Thyroid gland (tissue), 4 donors: ENCODE data around the gene MNX1. TPM values are rescaled to one million over a fixed set of nuclear protein-coding genes. Genes with fewer than 3 reads are reported as not detected.

ENCODE experiments used
- DNase-seq, 2 donors: peaks; one replicate each; pipeline ENCODE4 v3.0.0-alpha.2; 2019
- H3K27ac ChIP-seq, 3 donors: fragments of 200-600 bp; sonication (generic); 1 replicate in 2 of 3; 2 replicates in 1 of 3; pipeline ENCODE4 v1.5.1; 2016 to 2019; ENCODE audit warnings: mild to moderate bottlenecking in 1 of 3, moderate library complexity in 1 of 3
- H3K27me3 ChIP-seq: fragments of 200-600 bp; sonication (generic); one replicate; pipeline ENCODE4 v1.5.1; 2019
- H3K36me3 ChIP-seq, 2 donors: fragments of 200-600 bp; sonication (generic); one replicate each; pipeline ENCODE4 v1.5.1; 2016 to 2019
- H3K4me1 ChIP-seq, 2 donors: fragments of 200-600 bp; sonication (generic); one replicate each; pipeline ENCODE4 v1.5.1; 2017 to 2019
- H3K4me3 ChIP-seq, 3 donors: fragments of 200-600 bp; sonication (generic); replicated peaks in 1 of 3; 1 replicate in 2 of 3; 2 replicates in 1 of 3; pipeline ENCODE4 v1.5.1; 2016; ENCODE audit warnings: mild to moderate bottlenecking in 1 of 3
- H3K9me3 ChIP-seq: fragments of 200-600 bp; sonication (generic); one replicate; pipeline ENCODE4 v1.5.1; 2017
- CTCF ChIP-seq, 6 experiments: fragments of 200-600 bp in 3 of 6; fragments of 450-650 bp in 3 of 6; sonication (generic) in 3 of 6; IDR thresholded peaks; one replicate each; pipeline ENCODE4 v1.5.1; 2016 to 2019; ENCODE audit warnings: antibody characterized with exemption in 6 of 6, mild to moderate bottlenecking in 2 of 6, inconsistent platforms in 1 of 6, moderate library complexity in 1 of 6
- POLR2A ChIP-seq, 2 donors: fragments of 450-650 bp; IDR thresholded peaks; one replicate each; pipeline ENCODE4 v1.6.1; 2017; ENCODE audit warnings: antibody characterized with exemption in 2 of 2, mild to moderate bottlenecking in 2 of 2, moderate library complexity in 1 of 2
- WGBS, 2 donors: methylation state at CpG; one replicate each; pipeline ENCODE4 v1.1.5; 2017; 5-methylcytosine and 5-hydroxymethylcytosine counted together
- intact Hi-C: fragments of 100-400 bp; cut with DNase I; formaldehyde crosslinking; loops from one replicate; pipeline ENCODE4 v1.15.1; 2023
- total RNA-seq, 4 donors: library from RNA; depleted of rRNA; stranded (reverse); fragments of >200 nt; gene quantifications; one replicate each; pipeline ENCODE4 v1.2.3, GENCODE V29; 2016

MNX1 gene
- total RNA-seq, 4 donors from 2014 or later, result not detected

- no peak overlapping the region for H3K27ac ChIP-seq
- no peaks in the 10 kb centered on the region for H3K27me3 ChIP-seq
- TF ChIP-seq POLR2A (IDR thresholded peaks at IDR 0.05) (no peak), CTCF (IDR thresholded peaks at IDR 0.05) (no peak)
- WGBS, 2 donors, result 67 to 75% methylated on average over 16 of the region's 16 CpGs
- intact Hi-C loops, result no loop called here
- H3K4me1 ChIP-seq, result no peaks in the 10 kb centered on the region
- no peaks in the 10 kb centered on the region for H3K9me3 ChIP-seq
- H3K36me3 ChIP-seq, result no peaks in the 10 kb centered on the region
- H3K4me3 ChIP-seq, result no peak overlapping the region
- DNase-seq, result no peak
Measured at GRCh38 chr7:157056957-157057902, 46.8 kb upstream of the MNX1 start.

- H3K9me3 ChIP-seq, result no peaks in the 10 kb centered on the region
- DNase-seq, result no peak
- whole genome bisulfite sequencing, 2 donors, result 77 to 80% methylated on average over 9 of the region's 9 CpGs
- H3K27ac ChIP-seq, result no peak overlapping the region
- no peaks in the 10 kb centered on the region for H3K4me1 ChIP-seq
- H3K36me3 ChIP-seq, result no peaks in the 10 kb centered on the region
- H3K4me3 ChIP-seq, result no peak overlapping the region
- H3K27me3 ChIP-seq, result no peaks in the 10 kb centered on the region
- no peak for TF ChIP-seq CTCF (IDR thresholded peaks at IDR 0.05)
- no peak for TF ChIP-seq POLR2A (IDR thresholded peaks at IDR 0.05)
- intact Hi-C loops, result no loop called here
Measured at GRCh38 chr7:157056246-157056645, 45.8 kb upstream of the MNX1 start.

- no peaks in the 10 kb centered on the region for H3K36me3 ChIP-seq
- H3K4me3 ChIP-seq, result no peak overlapping the region
- TF ChIP-seq CTCF (IDR thresholded peaks at IDR 0.05), result no peak
- no peak for TF ChIP-seq POLR2A (IDR thresholded peaks at IDR 0.05)
- 72 to 74% methylated on average over 8 to 9 of the region's 9 CpGs for WGBS, 2 donors
- no peaks in the 10 kb centered on the region for H3K4me1 ChIP-seq
- H3K27ac ChIP-seq, result no peak overlapping the region
- intact Hi-C loops, result no loop called here
- no peaks in the 10 kb centered on the region for H3K9me3 ChIP-seq
- no peaks in the 10 kb centered on the region for H3K27me3 ChIP-seq
- no peak for DNase-seq
Measured at GRCh38 chr7:157054927-157055326, 44.5 kb upstream of the MNX1 start.

- intact Hi-C loops, result no loop called here
- Histone ChIP-seq H3K4me3 (no peak overlapping the region), H3K36me3 (no peaks in the 10 kb centered on the region), H3K27me3 (no peaks in the 10 kb centered on the region), H3K4me1 (no peaks in the 10 kb centered on the region), H3K9me3 (no peaks in the 10 kb centered on the region), H3K27ac (no peak overlapping the region)
- DNase-seq, result no peak
- WGBS, 2 donors, result 90% methylated on average over 5 of the region's 5 CpGs
- no peak for TF ChIP-seq CTCF (IDR thresholded peaks at IDR 0.05)
- no peak for TF ChIP-seq POLR2A (IDR thresholded peaks at IDR 0.05)
Measured at GRCh38 chr7:157053118-157053517, 42.7 kb upstream of the MNX1 start.

DNA sequence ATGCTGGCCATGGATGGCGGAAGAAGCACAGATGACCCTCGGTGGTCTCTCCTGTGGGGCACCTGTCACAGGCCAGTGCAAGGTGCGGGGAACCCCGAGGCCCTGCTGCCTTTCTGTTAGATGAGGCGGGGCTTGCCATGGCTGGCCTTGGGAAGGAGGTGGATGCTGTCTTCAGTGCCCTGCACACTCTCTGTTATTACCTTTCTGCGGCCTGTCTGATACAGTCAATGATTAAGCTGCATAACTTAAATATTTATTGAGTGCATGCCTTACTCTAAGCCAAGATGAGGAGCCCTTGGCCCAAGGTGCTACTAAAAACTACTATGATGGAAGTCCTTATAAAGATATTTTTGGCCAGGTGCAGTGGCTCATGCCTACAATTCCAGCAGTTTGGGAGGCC is 36.7 kb upstream of the MNX1 start:
- DNase-seq, result no peak
- intact Hi-C loops, result no loop called here
- WGBS, 2 donors, result 89 to 95% methylated on average over 6 of the region's 6 CpGs
- no peaks in the 10 kb centered on the region for H3K36me3 ChIP-seq
- H3K27me3 ChIP-seq, result no peaks in the 10 kb centered on the region
- no peak overlapping the region for H3K4me3 ChIP-seq
- no peak overlapping the region for H3K27ac ChIP-seq
- TF ChIP-seq CTCF (IDR thresholded peaks at IDR 0.05) (no peak), POLR2A (IDR thresholded peaks at IDR 0.05) (no peak)
- no peaks in the 10 kb centered on the region for H3K9me3 ChIP-seq
- no peaks in the 10 kb centered on the region for H3K4me1 ChIP-seq
